ENCODE measurements around the gene SCAPER.

DNA sequence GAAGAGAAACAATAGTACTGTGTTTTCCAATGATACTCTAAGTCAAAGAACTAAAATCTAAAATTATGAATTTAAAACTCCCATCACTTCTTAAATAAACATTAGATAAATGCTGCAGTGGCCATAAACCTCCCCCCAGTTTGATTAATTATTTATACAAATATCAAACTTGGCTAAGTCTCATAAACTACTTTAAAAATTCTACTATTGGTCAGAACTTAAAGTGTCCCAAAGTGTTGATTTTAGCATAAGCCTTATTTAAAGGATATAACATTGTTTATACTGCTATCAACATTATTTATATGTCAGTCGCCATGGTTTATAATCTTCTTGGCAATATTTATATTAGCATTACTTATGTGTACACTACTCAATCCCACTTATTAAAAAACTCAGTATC lies 132.4 kb downstream of the SCAPER start:
- TF ChIP-seq, protein P1, sequence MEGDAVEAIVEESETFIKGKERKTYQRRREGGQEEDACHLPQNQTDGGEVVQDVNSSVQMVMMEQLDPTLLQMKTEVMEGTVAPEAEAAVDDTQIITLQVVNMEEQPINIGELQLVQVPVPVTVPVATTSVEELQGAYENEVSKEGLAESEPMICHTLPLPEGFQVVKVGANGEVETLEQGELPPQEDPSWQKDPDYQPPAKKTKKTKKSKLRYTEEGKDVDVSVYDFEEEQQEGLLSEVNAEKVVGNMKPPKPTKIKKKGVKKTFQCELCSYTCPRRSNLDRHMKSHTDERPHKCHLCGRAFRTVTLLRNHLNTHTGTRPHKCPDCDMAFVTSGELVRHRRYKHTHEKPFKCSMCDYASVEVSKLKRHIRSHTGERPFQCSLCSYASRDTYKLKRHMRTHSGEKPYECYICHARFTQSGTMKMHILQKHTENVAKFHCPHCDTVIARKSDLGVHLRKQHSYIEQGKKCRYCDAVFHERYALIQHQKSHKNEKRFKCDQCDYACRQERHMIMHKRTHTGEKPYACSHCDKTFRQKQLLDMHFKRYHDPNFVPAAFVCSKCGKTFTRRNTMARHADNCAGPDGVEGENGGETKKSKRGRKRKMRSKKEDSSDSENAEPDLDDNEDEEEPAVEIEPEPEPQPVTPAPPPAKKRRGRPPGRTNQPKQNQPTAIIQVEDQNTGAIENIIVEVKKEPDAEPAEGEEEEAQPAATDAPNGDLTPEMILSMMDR (IDR thresholded peaks at IDR 0.05): no peak
- no peak for TF ChIP-seq EP300 (IDR thresholded peaks at IDR 0.05)
- TF ChIP-seq POLR2A (IDR thresholded peaks at IDR 0.05): no peak
- TF ChIP-seq POLR2AphosphoS5 (IDR thresholded peaks at IDR 0.05): no peak

Data from upper lobe of left lung (tissue), 4 donors.